ENCODE data around the gene ADCK1. TPM values are rescaled to one million over a fixed set of nuclear protein-coding genes. Genes with fewer than 3 reads are reported as not detected.

The ADCK1 gene
- total RNA-seq, 1 donor from 2014 or later = 5.2 TPM

GRCh38 chr14:77870646-77871045 lies 70.7 kb downstream of the ADCK1 start:
- H3K27ac ChIP-seq (ENCODE audit: low read depth, low read length) = no peak overlapping the region
- H3K4me3 ChIP-seq (ENCODE audit: low read length in 3 of 3) = no peak overlapping the region
- no peaks in the 10 kb centered on the region for H3K36me3 ChIP-seq (ENCODE audit: control insufficient read depth in 3 of 3, insufficient read depth in 3 of 3, low read length in 3 of 3)
- no peak overlapping the region for H3K9ac ChIP-seq (ENCODE audit: low read depth in 1 of 3, low read length in 3 of 3)
- H3K4me1 ChIP-seq (ENCODE audit: control insufficient read depth in 3 of 3, insufficient read depth in 3 of 3, low read length in 3 of 3) = no peaks in the 10 kb centered on the region
- no peaks in the 10 kb centered on the region for H3K27me3 ChIP-seq (ENCODE audit: control insufficient read depth in 3 of 3, insufficient read depth in 3 of 3, low read length in 3 of 3)
- no peaks in the 10 kb centered on the region for H3K9me3 ChIP-seq (ENCODE audit: control insufficient read depth in 3 of 3, low read length in 3 of 3)

DNA sequence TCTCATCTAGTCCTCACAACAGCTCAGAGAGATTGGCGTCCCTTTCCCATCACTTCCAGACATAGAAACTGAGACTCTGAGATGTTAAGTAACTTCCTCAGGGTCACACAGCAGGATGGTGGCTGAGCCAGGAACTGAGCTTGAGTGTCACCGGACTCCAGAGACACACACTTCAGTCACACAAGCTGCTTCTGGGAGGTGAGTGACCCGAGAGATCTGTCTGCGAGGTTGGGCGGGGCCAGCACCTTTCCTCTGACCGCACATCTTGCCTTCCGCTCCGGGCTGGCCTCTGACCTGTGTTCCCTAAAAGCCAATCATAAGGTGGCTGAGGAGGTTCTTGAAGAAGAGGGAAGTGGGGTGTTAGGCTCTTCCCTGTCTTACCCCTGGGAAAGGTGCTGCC lies 72.2 kb downstream of the ADCK1 start:
- H3K4me1 ChIP-seq (ENCODE audit: control insufficient read depth in 3 of 3, insufficient read depth in 3 of 3, low read length in 3 of 3) = no peaks in the 10 kb centered on the region
- H3K9ac ChIP-seq (ENCODE audit: low read depth in 1 of 3, low read length in 3 of 3) = no peak overlapping the region
- no peak overlapping the region for H3K27ac ChIP-seq (ENCODE audit: low read depth, low read length)
- no peaks in the 10 kb centered on the region for H3K27me3 ChIP-seq (ENCODE audit: control insufficient read depth in 3 of 3, insufficient read depth in 3 of 3, low read length in 3 of 3)
- H3K4me3 ChIP-seq (ENCODE audit: low read length in 3 of 3) = no peak overlapping the region
- no peaks in the 10 kb centered on the region for H3K9me3 ChIP-seq (ENCODE audit: control insufficient read depth in 3 of 3, low read length in 3 of 3)
- H3K36me3 ChIP-seq (ENCODE audit: control insufficient read depth in 3 of 3, insufficient read depth in 3 of 3, low read length in 3 of 3) = no peaks in the 10 kb centered on the region

GRCh38 chr14:77872983-77873382 lies 73.1 kb downstream of the ADCK1 start:
- Histone ChIP-seq H3K4me1 (ENCODE audit: control insufficient read depth in 3 of 3, insufficient read depth in 3 of 3, low read length in 3 of 3) (no peaks in the 10 kb centered on the region), H3K27ac (ENCODE audit: low read depth, low read length) (no peak overlapping the region), H3K27me3 (ENCODE audit: control insufficient read depth in 3 of 3, insufficient read depth in 3 of 3, low read length in 3 of 3) (no peaks in the 10 kb centered on the region), H3K4me3 (ENCODE audit: low read length in 3 of 3) (no peak overlapping the region), H3K36me3 (ENCODE audit: control insufficient read depth in 3 of 3, insufficient read depth in 3 of 3, low read length in 3 of 3) (no peaks in the 10 kb centered on the region), H3K9ac (ENCODE audit: low read depth in 1 of 3, low read length in 3 of 3) (no peak overlapping the region), H3K9me3 (ENCODE audit: control insufficient read depth in 3 of 3, low read length in 3 of 3) (no peaks in the 10 kb centered on the region)

- Histone ChIP-seq H3K4me3 (ENCODE audit: low read length in 3 of 3) (no peak overlapping the region), H3K9me3 (ENCODE audit: control insufficient read depth in 3 of 3, low read length in 3 of 3) (no peaks in the 10 kb centered on the region), H3K9ac (ENCODE audit: low read depth in 1 of 3, low read length in 3 of 3) (no peak overlapping the region), H3K36me3 (ENCODE audit: control insufficient read depth in 3 of 3, insufficient read depth in 3 of 3, low read length in 3 of 3) (no peaks in the 10 kb centered on the region), H3K27ac (ENCODE audit: low read depth, low read length) (no peak overlapping the region), H3K4me1 (ENCODE audit: control insufficient read depth in 3 of 3, insufficient read depth in 3 of 3, low read length in 3 of 3) (peaks cover 0 to 5% (median 4%) of the 10 kb centered on the region in 3 donors), H3K27me3 (ENCODE audit: control insufficient read depth in 3 of 3, insufficient read depth in 3 of 3, low read length in 3 of 3) (no peaks in the 10 kb centered on the region)
Observed at GRCh38 chr14:77878783-77879182, 78.9 kb downstream of the ADCK1 start.

DNA sequence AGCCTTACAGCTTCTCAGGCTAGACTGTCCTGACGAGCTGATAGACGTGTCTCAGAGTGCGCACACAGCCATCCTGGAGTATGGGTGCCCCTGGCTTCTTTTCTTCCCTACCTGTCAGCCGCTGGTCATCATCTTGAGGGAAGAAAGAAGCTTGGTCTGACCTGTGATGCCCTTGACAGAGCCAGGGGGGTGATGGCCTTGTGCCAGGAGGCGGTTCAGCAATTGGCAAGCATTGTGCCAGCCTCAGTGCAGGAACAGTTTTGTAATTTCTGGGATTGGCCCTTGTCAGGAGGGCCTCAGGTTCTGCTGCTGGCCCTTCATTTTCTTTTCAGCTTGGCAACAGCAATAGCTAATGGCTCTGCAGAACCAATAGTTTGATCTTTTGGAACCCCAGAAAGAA lies 80.1 kb downstream of the ADCK1 start:
- H3K4me1 ChIP-seq (ENCODE audit: control insufficient read depth in 3 of 3, insufficient read depth in 3 of 3, low read length in 3 of 3) = peaks cover 0 to 6% (median 4%) of the 10 kb centered on the region in 3 donors
- H3K9ac ChIP-seq (ENCODE audit: low read depth in 1 of 3, low read length in 3 of 3) = no peak overlapping the region
- H3K4me3 ChIP-seq (ENCODE audit: low read length in 3 of 3) = no peak overlapping the region
- no peak overlapping the region for H3K27ac ChIP-seq (ENCODE audit: low read depth, low read length)
- H3K9me3 ChIP-seq (ENCODE audit: control insufficient read depth in 3 of 3, low read length in 3 of 3) = no peaks in the 10 kb centered on the region
- H3K36me3 ChIP-seq (ENCODE audit: control insufficient read depth in 3 of 3, insufficient read depth in 3 of 3, low read length in 3 of 3) = no peaks in the 10 kb centered on the region
- H3K27me3 ChIP-seq (ENCODE audit: control insufficient read depth in 3 of 3, insufficient read depth in 3 of 3, low read length in 3 of 3) = no peaks in the 10 kb centered on the region

DNA sequence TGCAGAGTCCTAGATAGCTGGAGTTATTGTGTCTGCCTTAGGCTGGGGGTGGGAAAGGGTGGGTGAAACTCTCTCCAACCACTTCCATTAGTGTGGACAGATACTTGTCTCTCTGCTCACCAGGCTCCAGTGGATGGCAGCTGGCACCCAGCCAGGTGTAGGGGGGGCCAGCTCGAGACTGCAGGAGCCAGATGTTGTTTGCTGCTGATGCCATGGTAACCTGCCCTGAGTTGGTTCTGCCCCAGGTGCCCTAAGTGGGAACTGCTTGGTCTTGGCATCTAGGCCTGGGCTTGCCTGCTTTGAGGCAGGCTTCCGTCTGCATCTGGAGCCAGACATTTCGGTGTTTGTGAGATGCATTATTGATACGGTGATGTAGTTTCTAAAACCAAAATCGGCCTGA lies 82.2 kb downstream of the ADCK1 start:
- Histone ChIP-seq H3K9me3 (ENCODE audit: control insufficient read depth in 3 of 3, low read length in 3 of 3) (no peaks in the 10 kb centered on the region), H3K9ac (ENCODE audit: low read depth in 1 of 3, low read length in 3 of 3) (no peak overlapping the region), H3K27me3 (ENCODE audit: control insufficient read depth in 3 of 3, insufficient read depth in 3 of 3, low read length in 3 of 3) (no peaks in the 10 kb centered on the region), H3K36me3 (ENCODE audit: control insufficient read depth in 3 of 3, insufficient read depth in 3 of 3, low read length in 3 of 3) (peaks cover under 1 to 2% (median 2%) of the 10 kb centered on the region in 3 donors), H3K27ac (ENCODE audit: low read depth, low read length) (peak overlapping the region; percentile 47), H3K4me1 (ENCODE audit: control insufficient read depth in 3 of 3, insufficient read depth in 3 of 3, low read length in 3 of 3) (peaks cover 0 to 6% (median 4%) of the 10 kb centered on the region in 3 donors), H3K4me3 (ENCODE audit: low read length in 3 of 3) (no peak overlapping the region)

- Histone ChIP-seq H3K27ac (ENCODE audit: low read depth, low read length) (peak overlapping the region; percentile 47), H3K4me1 (ENCODE audit: control insufficient read depth in 3 of 3, insufficient read depth in 3 of 3, low read length in 3 of 3) (peaks cover 0 to 6% (median 4%) of the 10 kb centered on the region in 3 donors), H3K27me3 (ENCODE audit: control insufficient read depth in 3 of 3, insufficient read depth in 3 of 3, low read length in 3 of 3) (no peaks in the 10 kb centered on the region), H3K36me3 (ENCODE audit: control insufficient read depth in 3 of 3, insufficient read depth in 3 of 3, low read length in 3 of 3) (peaks cover 4 to 6% (median 5%) of the 10 kb centered on the region in 3 donors), H3K4me3 (ENCODE audit: low read length in 3 of 3) (no peak overlapping the region), H3K9me3 (ENCODE audit: control insufficient read depth in 3 of 3, low read length in 3 of 3) (no peaks in the 10 kb centered on the region), H3K9ac (ENCODE audit: low read depth in 1 of 3, low read length in 3 of 3) (no peak overlapping the region)
Observed at GRCh38 chr14:77882636-77883035, 82.7 kb downstream of the ADCK1 start.

- no peak overlapping the region for H3K27ac ChIP-seq (ENCODE audit: low read depth, low read length)
- H3K36me3 ChIP-seq (ENCODE audit: control insufficient read depth in 3 of 3, insufficient read depth in 3 of 3, low read length in 3 of 3) = peaks cover 6 to 10% (median 8%) of the 10 kb centered on the region in 3 donors
- no peaks in the 10 kb centered on the region for H3K27me3 ChIP-seq (ENCODE audit: control insufficient read depth in 3 of 3, insufficient read depth in 3 of 3, low read length in 3 of 3)
- no peak overlapping the region for H3K4me3 ChIP-seq (ENCODE audit: low read length in 3 of 3)
- H3K4me1 ChIP-seq (ENCODE audit: control insufficient read depth in 3 of 3, insufficient read depth in 3 of 3, low read length in 3 of 3) = peaks cover 0 to 6% (median 4%) of the 10 kb centered on the region in 3 donors
- H3K9ac ChIP-seq (ENCODE audit: low read depth in 1 of 3, low read length in 3 of 3) = no peak overlapping the region
- H3K9me3 ChIP-seq (ENCODE audit: control insufficient read depth in 3 of 3, low read length in 3 of 3) = no peaks in the 10 kb centered on the region
Observed at GRCh38 chr14:77883131-77883846, 83.4 kb downstream of the ADCK1 start.

DNA sequence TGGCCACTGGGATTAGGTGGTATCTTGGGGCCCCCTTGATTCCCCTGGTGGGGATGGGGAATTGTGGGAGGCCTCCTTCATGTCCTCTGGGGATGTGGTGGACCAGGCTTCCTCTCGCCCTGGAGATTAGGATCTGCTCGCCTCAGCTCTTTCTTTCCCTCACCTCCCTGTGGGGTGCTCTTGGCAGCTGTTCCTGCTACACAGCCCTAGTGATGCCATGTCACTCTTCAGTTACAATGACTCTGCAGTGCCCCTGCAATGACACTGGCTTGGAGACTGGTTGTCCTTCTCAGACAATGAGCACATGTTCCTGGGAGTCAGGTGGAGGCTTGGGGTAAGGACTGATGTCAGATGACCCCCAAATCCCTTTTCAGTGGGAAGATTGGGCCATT lies 83.9 kb downstream of the ADCK1 start:
- no peaks in the 10 kb centered on the region for H3K27me3 ChIP-seq (ENCODE audit: control insufficient read depth in 3 of 3, insufficient read depth in 3 of 3, low read length in 3 of 3)
- peaks cover 8 to 10% (median 10%) of the 10 kb centered on the region in 3 donors for H3K36me3 ChIP-seq (ENCODE audit: control insufficient read depth in 3 of 3, insufficient read depth in 3 of 3, low read length in 3 of 3)
- H3K4me3 ChIP-seq (ENCODE audit: low read length in 3 of 3) = no peak overlapping the region
- H3K9ac ChIP-seq (ENCODE audit: low read depth in 1 of 3, low read length in 3 of 3) = no peak overlapping the region
- H3K9me3 ChIP-seq (ENCODE audit: control insufficient read depth in 3 of 3, low read length in 3 of 3) = no peaks in the 10 kb centered on the region
- H3K27ac ChIP-seq (ENCODE audit: low read depth, low read length) = no peak overlapping the region
- peaks cover 0 to 6% (median 4%) of the 10 kb centered on the region in 3 donors for H3K4me1 ChIP-seq (ENCODE audit: control insufficient read depth in 3 of 3, insufficient read depth in 3 of 3, low read length in 3 of 3)

DNA sequence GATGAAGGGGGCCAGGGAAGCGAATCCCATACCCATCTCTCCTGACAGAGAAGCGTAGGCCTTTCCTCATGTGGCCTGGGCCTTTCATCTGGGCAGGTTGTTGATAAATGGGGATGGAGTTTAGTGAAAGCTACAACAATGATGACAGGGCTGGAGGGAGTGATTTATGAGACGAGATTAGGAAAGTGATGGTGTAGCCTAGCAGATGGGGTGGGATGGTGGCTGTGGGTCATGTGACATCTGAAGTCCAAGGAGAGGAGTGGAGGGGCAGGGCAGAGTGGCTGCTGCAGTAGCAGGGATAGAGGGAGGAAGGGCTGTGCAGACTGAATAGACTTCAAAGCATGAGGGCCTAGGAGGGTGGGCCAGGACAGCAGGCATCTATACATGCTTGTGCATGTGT lies 85.5 kb downstream of the ADCK1 start:
- Histone ChIP-seq H3K27ac (ENCODE audit: low read depth, low read length) (no peak overlapping the region), H3K36me3 (ENCODE audit: control insufficient read depth in 3 of 3, insufficient read depth in 3 of 3, low read length in 3 of 3) (peaks cover 12 to 15% (median 12%) of the 10 kb centered on the region in 3 donors), H3K9me3 (ENCODE audit: control insufficient read depth in 3 of 3, low read length in 3 of 3) (peaks cover 0 to 3% (median 3%) of the 10 kb centered on the region in 3 donors), H3K9ac (ENCODE audit: low read depth in 1 of 3, low read length in 3 of 3) (no peak overlapping the region), H3K4me1 (ENCODE audit: control insufficient read depth in 3 of 3, insufficient read depth in 3 of 3, low read length in 3 of 3) (peaks cover 0 to 6% (median 4%) of the 10 kb centered on the region in 3 donors), H3K27me3 (ENCODE audit: control insufficient read depth in 3 of 3, insufficient read depth in 3 of 3, low read length in 3 of 3) (no peaks in the 10 kb centered on the region), H3K4me3 (ENCODE audit: low read length in 3 of 3) (no peak overlapping the region)

Data from skeletal muscle tissue (tissue), 4 donors.